Lower leg skin (tissue), 4 donors: Measurements from ENCODE around the gene BMP6. TPM values are rescaled to one million over a fixed set of nuclear protein-coding genes. Genes with fewer than 3 reads are reported as not detected.

Source experiments
- DNase-seq, 2 donors: peaks; one replicate each; pipeline ENCODE4 v3.0.0-alpha.2; 2019; ENCODE audit warnings: low spot score in 2 of 2
- H3K4me3 ChIP-seq: fragments of 200-600 bp; sonication (generic); 2 replicates; pipeline ENCODE4 v1.5.1; 2017; ENCODE audit warnings: mild to moderate bottlenecking, low read depth; ENCODE audit not compliant: poor library complexity, severe bottlenecking
- POLR2A ChIP-seq, 2 donors: fragments of 450-650 bp; IDR thresholded peaks; one replicate each; pipeline ENCODE4 v1.6.1; 2016 to 2017; ENCODE audit warnings: antibody characterized with exemption in 2 of 2, mild to moderate bottlenecking in 1 of 2, moderate library complexity in 1 of 2
- WGBS, 2 donors: methylation state at CpG; one replicate each; pipeline ENCODE4 v1.1.5; 2018; 5-methylcytosine and 5-hydroxymethylcytosine counted together
- intact Hi-C: fragments of 100-400 bp; cut with DNase I; formaldehyde crosslinking; loops from one replicate; pipeline ENCODE4 v1.15.0; 2023; ENCODE audit warnings: low total_unique reads
- total RNA-seq, 4 donors: library from RNA; depleted of rRNA; stranded (reverse); fragments of >200 nt; gene quantifications; one replicate each; pipeline ENCODE4 v1.1.0, GENCODE V29; 2016
- TF ChIP-seq, protein P1 (sequence below), 3 donors: fragments of 450-650 bp; IDR thresholded peaks; one replicate each; pipeline ENCODE4 v1.5.1; 2016; ENCODE audit warnings: antibody characterized with exemption in 3 of 3, mild to moderate bottlenecking in 3 of 3, moderate library complexity in 2 of 3

The BMP6 gene
- total RNA-seq, 4 donors from 2014 or later = 1.7 to 11.2 (median 6.2) TPM

DNA sequence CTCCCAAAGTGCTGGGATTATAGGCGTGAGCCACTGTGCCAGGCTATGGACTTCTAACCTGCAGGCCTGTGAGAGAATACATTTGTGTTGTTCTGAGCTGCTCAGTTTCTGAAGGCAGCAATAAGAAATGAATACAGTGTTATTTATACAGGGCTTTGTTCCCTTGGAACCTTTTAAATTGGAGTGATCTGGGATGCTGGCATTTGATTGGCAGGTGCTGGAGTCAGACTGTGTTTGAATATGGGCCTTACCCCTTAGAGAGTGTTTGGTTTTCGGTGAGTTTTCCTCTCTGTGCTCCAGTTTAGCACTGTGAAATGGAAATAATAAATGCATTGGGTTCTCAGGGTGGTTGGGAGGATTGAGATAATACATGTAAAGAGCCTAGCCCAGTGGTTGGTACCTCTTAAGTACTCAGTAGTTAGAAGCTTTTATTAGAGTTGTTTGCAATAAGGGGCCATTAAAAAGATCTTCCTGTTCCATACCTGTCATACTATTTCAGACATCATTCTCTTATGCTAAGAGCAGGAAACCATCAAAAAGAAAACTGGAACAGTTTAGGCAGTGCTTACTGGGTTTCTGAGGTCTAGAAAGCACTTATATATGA is 22.1 kb downstream of the BMP6 start:
- intact Hi-C loops = no loop called here
- 94 to 98% methylated on average over 2 of the region's 2 CpGs for WGBS, 2 donors
- H3K4me3 ChIP-seq = no peak overlapping the region
- TF ChIP-seq POLR2A (IDR thresholded peaks at IDR 0.05) = no peak
- no peak for DNase-seq

DNA sequence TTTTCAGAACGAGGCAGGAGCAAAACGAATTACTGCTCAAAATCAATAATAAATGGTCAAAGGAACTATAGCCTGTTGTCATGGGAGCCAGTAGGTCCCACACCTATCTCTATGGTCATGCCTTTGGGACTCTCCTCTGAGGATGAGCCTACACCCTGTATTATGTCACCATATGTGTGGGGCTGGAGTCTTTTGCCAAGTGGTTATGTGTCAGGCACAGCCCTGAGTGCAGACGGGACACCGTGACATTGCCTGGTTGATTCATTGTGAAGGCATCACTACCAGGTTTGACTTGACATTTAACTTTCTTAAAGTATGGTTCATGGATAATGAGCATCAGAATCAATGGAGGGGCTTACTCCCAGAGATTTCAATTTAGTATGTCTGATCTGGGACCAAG is 23.6 kb downstream of the BMP6 start:
- intact Hi-C loops = no loop called here

DNA sequence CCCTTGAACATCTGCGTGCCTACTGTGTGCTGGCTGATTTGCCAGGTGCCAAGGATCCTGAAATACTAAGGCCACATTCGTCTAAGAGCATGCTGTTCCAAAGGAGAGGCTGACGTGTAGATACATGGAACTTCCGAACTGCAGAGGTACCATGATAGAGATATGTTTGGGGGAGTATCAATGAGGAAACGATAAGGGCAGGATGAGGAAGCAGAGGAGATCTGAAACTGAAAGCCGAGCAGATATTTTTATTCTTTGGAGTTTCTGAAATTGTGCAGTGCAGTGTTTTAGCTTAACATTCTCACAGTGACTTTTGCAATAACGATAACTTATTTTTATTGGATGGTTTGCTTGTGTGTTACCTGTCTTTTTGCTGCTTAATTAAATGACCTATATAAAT is 24.3 kb downstream of the BMP6 start:
- no peak for DNase-seq
- WGBS, 2 donors = 88 to 90% methylated on average over 7 of the region's 7 CpGs
- H3K4me3 ChIP-seq = no peak overlapping the region
- intact Hi-C loops = no loop called here
- TF ChIP-seq, protein P1, sequence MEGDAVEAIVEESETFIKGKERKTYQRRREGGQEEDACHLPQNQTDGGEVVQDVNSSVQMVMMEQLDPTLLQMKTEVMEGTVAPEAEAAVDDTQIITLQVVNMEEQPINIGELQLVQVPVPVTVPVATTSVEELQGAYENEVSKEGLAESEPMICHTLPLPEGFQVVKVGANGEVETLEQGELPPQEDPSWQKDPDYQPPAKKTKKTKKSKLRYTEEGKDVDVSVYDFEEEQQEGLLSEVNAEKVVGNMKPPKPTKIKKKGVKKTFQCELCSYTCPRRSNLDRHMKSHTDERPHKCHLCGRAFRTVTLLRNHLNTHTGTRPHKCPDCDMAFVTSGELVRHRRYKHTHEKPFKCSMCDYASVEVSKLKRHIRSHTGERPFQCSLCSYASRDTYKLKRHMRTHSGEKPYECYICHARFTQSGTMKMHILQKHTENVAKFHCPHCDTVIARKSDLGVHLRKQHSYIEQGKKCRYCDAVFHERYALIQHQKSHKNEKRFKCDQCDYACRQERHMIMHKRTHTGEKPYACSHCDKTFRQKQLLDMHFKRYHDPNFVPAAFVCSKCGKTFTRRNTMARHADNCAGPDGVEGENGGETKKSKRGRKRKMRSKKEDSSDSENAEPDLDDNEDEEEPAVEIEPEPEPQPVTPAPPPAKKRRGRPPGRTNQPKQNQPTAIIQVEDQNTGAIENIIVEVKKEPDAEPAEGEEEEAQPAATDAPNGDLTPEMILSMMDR (IDR thresholded peaks at IDR 0.05) = no peak
- TF ChIP-seq POLR2A (IDR thresholded peaks at IDR 0.05) = no peak

More for the DNA sequence above, 23.6 kb downstream of the BMP6 start:
- no peak for DNase-seq
- no peak for TF ChIP-seq POLR2A (IDR thresholded peaks at IDR 0.05)
- TF ChIP-seq, protein P1 (IDR thresholded peaks at IDR 0.05) = no peak
- no peak overlapping the region for H3K4me3 ChIP-seq
- 80 to 85% methylated on average over 4 of the region's 4 CpGs for WGBS, 2 donors

DNA sequence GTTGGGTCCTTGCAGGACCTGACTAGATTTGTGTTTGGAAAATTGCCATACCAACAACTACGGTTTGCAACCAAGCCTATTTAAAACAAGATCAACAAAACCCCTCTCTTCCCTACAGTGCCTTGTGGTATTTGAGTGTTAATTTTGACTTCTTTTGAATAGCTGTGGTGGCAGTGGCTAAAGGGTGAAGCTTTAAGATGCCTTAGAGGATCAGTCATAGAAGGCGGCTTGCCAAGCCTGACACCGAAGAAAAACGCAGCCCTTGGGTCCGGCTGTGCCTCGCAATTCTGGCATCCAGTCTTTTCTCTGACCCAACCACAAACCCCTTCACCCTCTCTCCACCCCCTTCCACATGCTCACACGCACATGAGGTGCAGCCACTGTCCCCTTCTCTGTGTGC is 32.6 kb downstream of the BMP6 start:
- DNase-seq = no peak
- WGBS, 2 donors = 37 to 44% methylated on average over 7 of the region's 7 CpGs
- TF ChIP-seq, protein P1 (IDR thresholded peaks at IDR 0.05) = no peak
- no peak for TF ChIP-seq POLR2A (IDR thresholded peaks at IDR 0.05)
- no peak overlapping the region for H3K4me3 ChIP-seq
- intact Hi-C loops = no loop called here

DNA sequence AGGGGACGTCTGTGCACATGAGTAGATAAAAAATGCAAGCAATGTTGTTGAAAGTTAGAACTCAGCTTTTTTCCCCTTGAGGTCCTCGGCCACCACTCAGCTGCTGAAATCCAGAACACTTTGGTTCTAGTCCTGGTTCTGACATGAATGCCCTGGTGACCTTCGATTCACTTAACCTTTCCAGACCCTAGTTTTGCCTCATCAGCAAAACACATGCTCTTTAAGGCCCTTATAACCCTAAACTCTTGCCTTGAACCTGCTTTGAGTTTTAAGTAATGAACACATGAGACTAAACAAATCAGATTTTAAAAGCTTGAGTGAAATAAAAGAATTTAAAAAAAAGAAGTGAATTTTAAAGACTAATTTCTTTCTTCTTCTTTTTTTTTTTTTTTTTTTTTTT is 33.4 kb downstream of the BMP6 start:
- intact Hi-C loops = no loop called here
- no peak for DNase-seq
- no peak overlapping the region for H3K4me3 ChIP-seq
- TF ChIP-seq, protein P1 (IDR thresholded peaks at IDR 0.05) = no peak
- no peak for TF ChIP-seq POLR2A (IDR thresholded peaks at IDR 0.05)
- 82 to 83% methylated on average over 3 of the region's 3 CpGs for WGBS, 2 donors

DNA sequence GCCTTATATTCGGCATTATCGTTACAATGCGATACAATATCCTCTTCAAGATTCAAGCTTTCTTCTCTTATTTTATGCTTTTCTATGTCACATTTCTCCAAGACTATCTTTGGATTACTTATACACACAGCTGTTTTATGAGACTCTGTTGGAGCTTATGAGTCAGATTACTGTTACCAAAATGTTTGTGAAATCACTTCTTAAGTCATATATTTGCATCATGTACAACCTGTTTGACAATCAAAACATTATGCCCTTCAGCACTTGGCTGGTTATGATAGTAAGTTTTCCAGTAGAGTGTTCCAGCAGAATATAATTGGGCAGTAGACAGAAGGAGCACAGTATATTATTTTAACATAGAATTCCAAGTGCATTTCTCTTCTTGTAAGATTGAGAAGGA is 35.2 kb downstream of the BMP6 start:
- intact Hi-C loops = no loop called here
- 74 to 76% methylated on average over 3 of the region's 3 CpGs for WGBS, 2 donors
- H3K4me3 ChIP-seq = no peak overlapping the region
- TF ChIP-seq, protein P1 (IDR thresholded peaks at IDR 0.05) = no peak
- DNase-seq = no peak
